GM23338 (cell line): ENCODE results near the gene GPR158. TPM values are rescaled to one million over a fixed set of nuclear protein-coding genes. Genes with fewer than 3 reads are reported as not detected.
A peak's percentile ranks its signal among the peaks of the same experiment; 100 is the strongest.

Experiments used
- ATAC-seq: fragments of 200-7000 bp; cut with Tn5 transposase; 3 replicates; pipeline ENCODE4 v1.9.1; 2020
- DNase-seq: peaks from one replicate; pipeline ENCODE4 v3.0.0-alpha.2; 2015; ENCODE audit warnings: low spot score
- H2AFZ ChIP-seq: fragments of 200-600 bp; sonication (generic); 2 replicates; pipeline ENCODE4 v1.8.0; 2016; ENCODE audit warnings: antibody characterized with exemption, mild to moderate bottlenecking, moderate library complexity
- H3F3A ChIP-seq: fragments of 200-600 bp; sonication (generic); replicated peaks from 2 replicates; pipeline ENCODE4 v1.8.0; 2017; ENCODE audit warnings: antibody characterized with exemption, mixed run types, low read depth
- H3K27ac ChIP-seq: fragments of 200-600 bp; sonication (generic); 2 replicates; pipeline ENCODE4 v1.6.1; 2016; ENCODE audit warnings: low read depth
- H3K27me3 ChIP-seq: fragments of 200-600 bp; sonication (generic); 2 replicates; pipeline ENCODE4 v1.8.0; 2016; ENCODE audit warnings: mild to moderate bottlenecking, mixed run types, moderate library complexity; ENCODE audit not compliant: insufficient read depth
- H3K36me3 ChIP-seq: fragments of 200-600 bp; sonication (generic); 2 replicates; pipeline ENCODE4 v1.8.0; 2016; ENCODE audit warnings: mild to moderate bottlenecking; ENCODE audit not compliant: insufficient read depth
- H3K4me1 ChIP-seq: fragments of 200-600 bp; sonication (generic); 2 replicates; pipeline ENCODE4 v1.8.0; 2016; ENCODE audit warnings: mild to moderate bottlenecking, moderate library complexity; ENCODE audit not compliant: insufficient read depth
- H3K4me2 ChIP-seq: fragments of 200-600 bp; sonication (generic); 2 replicates; pipeline ENCODE4 v1.7.1; 2017; ENCODE audit warnings: mixed run types
- H3K4me3 ChIP-seq: fragments of 200-600 bp; sonication (generic); 2 replicates; pipeline ENCODE4 v1.6.1; 2016; ENCODE audit warnings: mixed run types
- H3K79me2 ChIP-seq: fragments of 200-600 bp; sonication (generic); replicated peaks from 2 replicates; pipeline ENCODE4 v1.8.0; 2017; ENCODE audit warnings: mild to moderate bottlenecking; ENCODE audit not compliant: insufficient read depth
- H3K9me2 ChIP-seq: fragments of 200-600 bp; sonication (generic); 2 replicates; pipeline ENCODE4 v1.8.0; 2017; ENCODE audit not compliant: insufficient read depth
- H4K20me1 ChIP-seq: fragments of 200-600 bp; sonication (generic); replicated peaks from 2 replicates; pipeline ENCODE4 v1.8.0; 2017; ENCODE audit warnings: mild to moderate bottlenecking; ENCODE audit not compliant: insufficient read depth
- H3K27ac Mint-ChIP-seq: 2 replicates; pipeline ENCODE4 v1.8.0; 2020; ENCODE audit warnings: inconsistent platforms, mild to moderate bottlenecking, moderate library complexity, mixed read lengths
- H3K27me3 Mint-ChIP-seq: 3 replicates; pipeline ENCODE4 v1.8.0; 2022; ENCODE audit warnings: low read depth, mild to moderate bottlenecking, moderate library complexity, mixed read lengths, inconsistent platforms; ENCODE audit not compliant: insufficient read depth, poor library complexity
- H3K36me3 Mint-ChIP-seq: 3 replicates; pipeline ENCODE4 v1.8.0; 2021; ENCODE audit warnings: low read depth, mild to moderate bottlenecking, inconsistent platforms, moderate library complexity, mixed read lengths
- H3K4me1 Mint-ChIP-seq: 3 replicates; pipeline ENCODE4 v1.8.0; 2020; ENCODE audit warnings: mild to moderate bottlenecking, inconsistent platforms, mixed read lengths
- H3K4me3 Mint-ChIP-seq: 3 replicates; pipeline ENCODE4 v1.8.0; 2021; ENCODE audit warnings: moderate library complexity, mild to moderate bottlenecking, inconsistent platforms, mixed read lengths
- H3K9me3 Mint-ChIP-seq: 3 replicates; pipeline ENCODE4 v1.8.0; 2020; ENCODE audit warnings: moderate library complexity, mild to moderate bottlenecking, inconsistent platforms, mixed read lengths
- CREB1 ChIP-seq: fragments of 250-450 bp; sonication (Bioruptor Pico); IDR thresholded peaks from 2 replicates; pipeline ENCODE4 v1.5.0; 2020; ENCODE audit warnings: low read depth, mild to moderate bottlenecking, moderate library complexity
- EZH2 ChIP-seq: fragments of 200-600 bp; sonication (generic); IDR thresholded peaks from one replicate; pipeline ENCODE4 v1.8.0; 2017; ENCODE audit warnings: antibody characterized with exemption, mild to moderate bottlenecking, low read depth; ENCODE audit not compliant: unreplicated experiment
- EZH2phosphoT487 ChIP-seq: fragments of 200-600 bp; sonication (generic); IDR thresholded peaks from one replicate; pipeline ENCODE4 v1.8.1; 2018; ENCODE audit warnings: antibody characterized with exemption; ENCODE audit not compliant: unreplicated experiment
- JUNB ChIP-seq: IDR thresholded peaks from one replicate; pipeline ENCODE4 v1.6.1; 2016; ENCODE audit warnings: antibody characterized with exemption; ENCODE audit not compliant: unreplicated experiment
- NANOG ChIP-seq: IDR thresholded peaks from 2 replicates; pipeline ENCODE4 v1.6.1; 2016; ENCODE audit warnings: antibody characterized with exemption, borderline replicate concordance
- POLR2AphosphoS5 ChIP-seq: IDR thresholded peaks from 2 replicates; pipeline ENCODE4 v1.6.1; 2016; ENCODE audit warnings: antibody characterized with exemption, low read depth
- STAT1 ChIP-seq: IDR thresholded peaks from one replicate; pipeline ENCODE4 v1.6.1; 2016; ENCODE audit warnings: antibody characterized with exemption; ENCODE audit not compliant: unreplicated experiment
- ZNF114 ChIP-seq: fragments of 250-450 bp; sonication (Bioruptor Pico); IDR thresholded peaks from 2 replicates; pipeline ENCODE4 v1.5.0; 2020; ENCODE audit warnings: mild to moderate bottlenecking, moderate library complexity
- ZNF331 ChIP-seq: fragments of 250-450 bp; sonication (Bioruptor Pico); IDR thresholded peaks from 2 replicates; pipeline ENCODE4 v1.5.0; 2020; ENCODE audit warnings: low read depth, mild to moderate bottlenecking, moderate library complexity
- polyA plus RNA-seq: library from polyadenylated mRNA; unstranded; fragments of >200 nt; fragmentation: Nextera tagmentation; extraction: Ambion mirVana; gene quantifications from 2 replicates; pipeline ENCODE4 v1.2.1, GENCODE V29; 2016
- total RNA-seq: library from RNA; depleted of rRNA; stranded (reverse); fragments of >200 nt; shearing (Covaris generic); gene quantifications from 2 replicates; pipeline ENCODE4 v1.2.3, GENCODE V29; 2014
- TF ChIP-seq, protein P1 (sequence below): IDR thresholded peaks from 2 replicates; pipeline ENCODE4 v1.6.1; 2016; ENCODE audit warnings: antibody characterized with exemption
- TF ChIP-seq, protein P2 (sequence below), 2 experiments: fragments of 200-600 bp in 1 of 2; sonication (generic) in 1 of 2; conservative IDR thresholded peaks; 2 replicates each; pipeline versions ENCODE4 v1.5.1 to v1.6.1; 2016 to 2017; ENCODE audit warnings: antibody characterized with exemption in 2 of 2, low read depth in 2 of 2, mild to moderate bottlenecking in 2 of 2, moderate library complexity in 1 of 2
- TF ChIP-seq, protein P3 (sequence below): IDR thresholded peaks from one replicate; pipeline ENCODE4 v1.6.1; 2018; ENCODE audit warnings: antibody characterized with exemption; ENCODE audit not compliant: unreplicated experiment
- TF ChIP-seq, protein P4 (sequence below): fragments of 250-450 bp; sonication (Bioruptor Pico); IDR thresholded peaks from 2 replicates; pipeline ENCODE4 v1.5.0; 2020; ENCODE audit warnings: mild to moderate bottlenecking, moderate library complexity

Gene GPR158
- total and polyA plus RNA-seq, 2 experiments from 2014 or later: 0.13 to 1.5 TPM

DNA sequence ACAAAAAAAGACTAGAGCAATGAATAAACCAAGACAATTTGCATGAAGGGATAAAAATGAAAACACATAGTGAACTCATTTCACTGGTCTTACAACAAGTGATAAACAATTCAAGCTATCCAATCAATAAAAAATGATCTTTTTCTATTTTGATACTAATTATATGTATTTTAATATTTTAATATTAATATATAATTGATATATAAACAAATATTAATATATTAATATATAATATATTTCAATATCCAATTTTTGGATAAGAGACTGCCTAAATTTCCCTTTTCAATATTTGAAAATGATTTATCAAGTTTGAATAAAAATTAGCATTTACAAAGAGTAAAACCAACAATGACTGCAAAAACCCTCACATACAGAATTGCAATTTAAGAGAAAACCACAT, 317.9 kb downstream of the GPR158 start:
- Mint-ChIP-seq H3K27me3 (peaks cover 2% of the 10 kb centered on the region), H3K4me1 (peaks cover 42% of the 10 kb centered on the region), H3K9me3 (no peaks in the 10 kb centered on the region), H3K36me3 (no peaks in the 10 kb centered on the region), H3K4me3 (peak overlapping the region; percentile 30; the same call in 1 of the 3 replicates), H3K27ac (peak overlapping the region; percentile 97)
- Histone ChIP-seq H2AFZ (no peak overlapping the region), H3K9me2 (no peaks in the 10 kb centered on the region), H3K4me2 (0 out of 2 replicates have a peak overlapping the region, but pooled peaks have one; percentile 13), H3K4me3 (no peak overlapping the region), H3K36me3 (no peaks in the 10 kb centered on the region), H3K4me1 (peaks cover 13% of the 10 kb centered on the region), H3K79me2 (no peaks in the 10 kb centered on the region), H3F3A (no peaks in the 10 kb centered on the region), H4K20me1 (no peaks in the 10 kb centered on the region), H3K27me3 (no peaks in the 10 kb centered on the region), H3K27ac (peak overlapping the region; percentile 59; the same call in 1 of the 2 replicates)
- no peak for TF ChIP-seq EZH2
- TF ChIP-seq, protein P1, sequence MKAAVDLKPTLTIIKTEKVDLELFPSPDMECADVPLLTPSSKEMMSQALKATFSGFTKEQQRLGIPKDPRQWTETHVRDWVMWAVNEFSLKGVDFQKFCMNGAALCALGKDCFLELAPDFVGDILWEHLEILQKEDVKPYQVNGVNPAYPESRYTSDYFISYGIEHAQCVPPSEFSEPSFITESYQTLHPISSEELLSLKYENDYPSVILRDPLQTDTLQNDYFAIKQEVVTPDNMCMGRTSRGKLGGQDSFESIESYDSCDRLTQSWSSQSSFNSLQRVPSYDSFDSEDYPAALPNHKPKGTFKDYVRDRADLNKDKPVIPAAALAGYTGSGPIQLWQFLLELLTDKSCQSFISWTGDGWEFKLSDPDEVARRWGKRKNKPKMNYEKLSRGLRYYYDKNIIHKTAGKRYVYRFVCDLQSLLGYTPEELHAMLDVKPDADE: no peak
- TF ChIP-seq EZH2phosphoT487: no peak
- no peak for TF ChIP-seq JUNB
- TF ChIP-seq, protein P2, sequence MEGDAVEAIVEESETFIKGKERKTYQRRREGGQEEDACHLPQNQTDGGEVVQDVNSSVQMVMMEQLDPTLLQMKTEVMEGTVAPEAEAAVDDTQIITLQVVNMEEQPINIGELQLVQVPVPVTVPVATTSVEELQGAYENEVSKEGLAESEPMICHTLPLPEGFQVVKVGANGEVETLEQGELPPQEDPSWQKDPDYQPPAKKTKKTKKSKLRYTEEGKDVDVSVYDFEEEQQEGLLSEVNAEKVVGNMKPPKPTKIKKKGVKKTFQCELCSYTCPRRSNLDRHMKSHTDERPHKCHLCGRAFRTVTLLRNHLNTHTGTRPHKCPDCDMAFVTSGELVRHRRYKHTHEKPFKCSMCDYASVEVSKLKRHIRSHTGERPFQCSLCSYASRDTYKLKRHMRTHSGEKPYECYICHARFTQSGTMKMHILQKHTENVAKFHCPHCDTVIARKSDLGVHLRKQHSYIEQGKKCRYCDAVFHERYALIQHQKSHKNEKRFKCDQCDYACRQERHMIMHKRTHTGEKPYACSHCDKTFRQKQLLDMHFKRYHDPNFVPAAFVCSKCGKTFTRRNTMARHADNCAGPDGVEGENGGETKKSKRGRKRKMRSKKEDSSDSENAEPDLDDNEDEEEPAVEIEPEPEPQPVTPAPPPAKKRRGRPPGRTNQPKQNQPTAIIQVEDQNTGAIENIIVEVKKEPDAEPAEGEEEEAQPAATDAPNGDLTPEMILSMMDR (conservative IDR thresholded peaks at IDR 0.05; ENCODE audit: low read depth in 2 of 2): no peak
- TF ChIP-seq ZNF331 (CRISPR knock-in tag): no peak
- no peak for TF ChIP-seq NANOG
- TF ChIP-seq STAT1: no peak
- TF ChIP-seq POLR2AphosphoS5: no peak
- TF ChIP-seq, protein P3, sequence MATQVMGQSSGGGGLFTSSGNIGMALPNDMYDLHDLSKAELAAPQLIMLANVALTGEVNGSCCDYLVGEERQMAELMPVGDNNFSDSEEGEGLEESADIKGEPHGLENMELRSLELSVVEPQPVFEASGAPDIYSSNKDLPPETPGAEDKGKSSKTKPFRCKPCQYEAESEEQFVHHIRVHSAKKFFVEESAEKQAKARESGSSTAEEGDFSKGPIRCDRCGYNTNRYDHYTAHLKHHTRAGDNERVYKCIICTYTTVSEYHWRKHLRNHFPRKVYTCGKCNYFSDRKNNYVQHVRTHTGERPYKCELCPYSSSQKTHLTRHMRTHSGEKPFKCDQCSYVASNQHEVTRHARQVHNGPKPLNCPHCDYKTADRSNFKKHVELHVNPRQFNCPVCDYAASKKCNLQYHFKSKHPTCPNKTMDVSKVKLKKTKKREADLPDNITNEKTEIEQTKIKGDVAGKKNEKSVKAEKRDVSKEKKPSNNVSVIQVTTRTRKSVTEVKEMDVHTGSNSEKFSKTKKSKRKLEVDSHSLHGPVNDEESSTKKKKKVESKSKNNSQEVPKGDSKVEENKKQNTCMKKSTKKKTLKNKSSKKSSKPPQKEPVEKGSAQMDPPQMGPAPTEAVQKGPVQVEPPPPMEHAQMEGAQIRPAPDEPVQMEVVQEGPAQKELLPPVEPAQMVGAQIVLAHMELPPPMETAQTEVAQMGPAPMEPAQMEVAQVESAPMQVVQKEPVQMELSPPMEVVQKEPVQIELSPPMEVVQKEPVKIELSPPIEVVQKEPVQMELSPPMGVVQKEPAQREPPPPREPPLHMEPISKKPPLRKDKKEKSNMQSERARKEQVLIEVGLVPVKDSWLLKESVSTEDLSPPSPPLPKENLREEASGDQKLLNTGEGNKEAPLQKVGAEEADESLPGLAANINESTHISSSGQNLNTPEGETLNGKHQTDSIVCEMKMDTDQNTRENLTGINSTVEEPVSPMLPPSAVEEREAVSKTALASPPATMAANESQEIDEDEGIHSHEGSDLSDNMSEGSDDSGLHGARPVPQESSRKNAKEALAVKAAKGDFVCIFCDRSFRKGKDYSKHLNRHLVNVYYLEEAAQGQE: no peak
- TF ChIP-seq CREB1 (CRISPR knock-in tag): no peak
- TF ChIP-seq ZNF114 (CRISPR knock-in tag): no peak
- TF ChIP-seq, protein P4, sequence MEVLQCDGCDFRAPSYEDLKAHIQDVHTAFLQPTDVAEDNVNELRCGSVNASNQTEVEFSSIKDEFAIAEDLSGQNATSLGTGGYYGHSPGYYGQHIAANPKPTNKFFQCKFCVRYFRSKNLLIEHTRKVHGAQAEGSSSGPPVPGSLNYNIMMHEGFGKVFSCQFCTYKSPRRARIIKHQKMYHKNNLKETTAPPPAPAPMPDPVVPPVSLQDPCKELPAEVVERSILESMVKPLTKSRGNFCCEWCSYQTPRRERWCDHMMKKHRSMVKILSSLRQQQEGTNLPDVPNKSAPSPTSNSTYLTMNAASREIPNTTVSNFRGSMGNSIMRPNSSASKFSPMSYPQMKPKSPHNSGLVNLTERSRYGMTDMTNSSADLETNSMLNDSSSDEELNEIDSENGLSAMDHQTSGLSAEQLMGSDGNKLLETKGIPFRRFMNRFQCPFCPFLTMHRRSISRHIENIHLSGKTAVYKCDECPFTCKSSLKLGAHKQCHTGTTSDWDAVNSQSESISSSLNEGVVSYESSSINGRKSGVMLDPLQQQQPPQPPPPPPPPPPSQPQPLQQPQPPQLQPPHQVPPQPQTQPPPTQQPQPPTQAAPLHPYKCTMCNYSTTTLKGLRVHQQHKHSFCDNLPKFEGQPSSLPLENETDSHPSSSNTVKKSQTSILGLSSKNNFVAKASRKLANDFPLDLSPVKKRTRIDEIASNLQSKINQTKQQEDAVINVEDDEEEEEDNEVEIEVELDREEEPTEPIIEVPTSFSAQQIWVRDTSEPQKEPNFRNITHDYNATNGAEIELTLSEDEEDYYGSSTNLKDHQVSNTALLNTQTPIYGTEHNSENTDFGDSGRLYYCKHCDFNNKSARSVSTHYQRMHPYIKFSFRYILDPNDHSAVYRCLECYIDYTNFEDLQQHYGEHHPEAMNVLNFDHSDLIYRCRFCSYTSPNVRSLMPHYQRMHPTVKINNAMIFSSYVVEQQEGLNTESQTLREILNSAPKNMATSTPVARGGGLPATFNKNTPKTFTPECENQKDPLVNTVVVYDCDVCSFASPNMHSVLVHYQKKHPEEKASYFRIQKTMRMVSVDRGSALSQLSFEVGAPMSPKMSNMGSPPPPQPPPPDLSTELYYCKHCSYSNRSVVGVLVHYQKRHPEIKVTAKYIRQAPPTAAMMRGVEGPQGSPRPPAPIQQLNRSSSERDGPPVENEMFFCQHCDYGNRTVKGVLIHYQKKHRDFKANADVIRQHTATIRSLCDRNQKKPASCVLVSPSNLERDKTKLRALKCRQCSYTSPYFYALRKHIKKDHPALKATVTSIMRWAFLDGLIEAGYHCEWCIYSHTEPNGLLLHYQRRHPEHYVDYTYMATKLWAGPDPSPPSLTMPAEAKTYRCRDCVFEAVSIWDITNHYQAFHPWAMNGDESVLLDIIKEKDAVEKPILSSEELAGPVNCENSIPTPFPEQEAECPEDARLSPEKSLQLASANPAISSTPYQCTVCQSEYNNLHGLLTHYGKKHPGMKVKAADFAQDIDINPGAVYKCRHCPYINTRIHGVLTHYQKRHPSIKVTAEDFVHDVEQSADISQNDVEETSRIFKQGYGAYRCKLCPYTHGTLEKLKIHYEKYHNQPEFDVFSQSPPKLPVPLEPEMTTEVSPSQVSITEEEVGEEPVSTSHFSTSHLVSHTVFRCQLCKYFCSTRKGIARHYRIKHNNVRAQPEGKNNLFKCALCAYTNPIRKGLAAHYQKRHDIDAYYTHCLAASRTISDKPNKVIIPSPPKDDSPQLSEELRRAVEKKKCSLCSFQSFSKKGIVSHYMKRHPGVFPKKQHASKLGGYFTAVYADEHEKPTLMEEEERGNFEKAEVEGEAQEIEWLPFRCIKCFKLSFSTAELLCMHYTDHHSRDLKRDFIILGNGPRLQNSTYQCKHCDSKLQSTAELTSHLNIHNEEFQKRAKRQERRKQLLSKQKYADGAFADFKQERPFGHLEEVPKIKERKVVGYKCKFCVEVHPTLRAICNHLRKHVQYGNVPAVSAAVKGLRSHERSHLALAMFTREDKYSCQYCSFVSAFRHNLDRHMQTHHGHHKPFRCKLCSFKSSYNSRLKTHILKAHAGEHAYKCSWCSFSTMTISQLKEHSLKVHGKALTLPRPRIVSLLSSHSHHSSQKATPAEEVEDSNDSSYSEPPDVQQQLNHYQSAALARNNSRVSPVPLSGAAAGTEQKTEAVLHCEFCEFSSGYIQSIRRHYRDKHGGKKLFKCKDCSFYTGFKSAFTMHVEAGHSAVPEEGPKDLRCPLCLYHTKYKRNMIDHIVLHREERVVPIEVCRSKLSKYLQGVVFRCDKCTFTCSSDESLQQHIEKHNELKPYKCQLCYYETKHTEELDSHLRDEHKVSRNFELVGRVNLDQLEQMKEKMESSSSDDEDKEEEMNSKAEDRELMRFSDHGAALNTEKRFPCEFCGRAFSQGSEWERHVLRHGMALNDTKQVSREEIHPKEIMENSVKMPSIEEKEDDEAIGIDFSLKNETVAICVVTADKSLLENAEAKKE (CRISPR knock-in tag): no peak
- no peak for DNase-seq
- ATAC-seq: no peak
